Astrocyte (in vitro differentiated cells and primary cell): Measurements from ENCODE around the gene SUGCT.

Experiments used
- EZH2 ChIP-seq: IDR thresholded peaks from 2 replicates; pipeline ENCODE4 v1.6.1; 2012; ENCODE audit warnings: mild to moderate bottlenecking, low read length, inconsistent platforms; ENCODE audit not compliant: insufficient read depth
- TF ChIP-seq, protein P1 (sequence below): IDR thresholded peaks from 2 replicates; pipeline ENCODE4 v1.5.1; 2011; ENCODE audit warnings: low read depth, mild to moderate bottlenecking, inconsistent platforms, low read length, moderate library complexity; ENCODE audit not compliant: insufficient read depth

GRCh38 chr7:40587419-40587818 is 452.6 kb downstream of the SUGCT start:
- TF ChIP-seq, protein P1, sequence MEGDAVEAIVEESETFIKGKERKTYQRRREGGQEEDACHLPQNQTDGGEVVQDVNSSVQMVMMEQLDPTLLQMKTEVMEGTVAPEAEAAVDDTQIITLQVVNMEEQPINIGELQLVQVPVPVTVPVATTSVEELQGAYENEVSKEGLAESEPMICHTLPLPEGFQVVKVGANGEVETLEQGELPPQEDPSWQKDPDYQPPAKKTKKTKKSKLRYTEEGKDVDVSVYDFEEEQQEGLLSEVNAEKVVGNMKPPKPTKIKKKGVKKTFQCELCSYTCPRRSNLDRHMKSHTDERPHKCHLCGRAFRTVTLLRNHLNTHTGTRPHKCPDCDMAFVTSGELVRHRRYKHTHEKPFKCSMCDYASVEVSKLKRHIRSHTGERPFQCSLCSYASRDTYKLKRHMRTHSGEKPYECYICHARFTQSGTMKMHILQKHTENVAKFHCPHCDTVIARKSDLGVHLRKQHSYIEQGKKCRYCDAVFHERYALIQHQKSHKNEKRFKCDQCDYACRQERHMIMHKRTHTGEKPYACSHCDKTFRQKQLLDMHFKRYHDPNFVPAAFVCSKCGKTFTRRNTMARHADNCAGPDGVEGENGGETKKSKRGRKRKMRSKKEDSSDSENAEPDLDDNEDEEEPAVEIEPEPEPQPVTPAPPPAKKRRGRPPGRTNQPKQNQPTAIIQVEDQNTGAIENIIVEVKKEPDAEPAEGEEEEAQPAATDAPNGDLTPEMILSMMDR: no peak
- no peak for TF ChIP-seq EZH2
